ENCODE data around the gene ASXL2. TPM values are rescaled to one million over a fixed set of nuclear protein-coding genes. Genes with fewer than 3 reads are reported as not detected.
"Not testable (repeated sequence)": the region's sequence is repeated elsewhere in the genome, so short reads cannot be mapped to it uniquely, and the experiment has no call there.

Gene ASXL2
- total RNA-seq, 4 donors from 2014 or later = 15.4 to 19.7 (median 17.6) TPM

- no peak for ATAC-seq (ENCODE audit: low FRiP score)
- no peak for DNase-seq (ENCODE audit: low spot score)
- no peak for TF ChIP-seq CTCF (IDR thresholded peaks at IDR 0.05)
Observed at GRCh38 chr2:25912851-25913695, 34.8 kb upstream of the ASXL2 start.

- not testable (repeated sequence) for ATAC-seq (ENCODE audit: low FRiP score); DNase-seq (ENCODE audit: low spot score)
Observed at GRCh38 chr2:25909574-25909973, 31.3 kb upstream of the ASXL2 start.

GRCh38 chr2:25905126-25905525 is 26.8 kb upstream of the ASXL2 start:
- DNase-seq (ENCODE audit: low spot score) (no peak), ATAC-seq (ENCODE audit: low FRiP score) (no peak)
- no peak for TF ChIP-seq CTCF (IDR thresholded peaks at IDR 0.05)

- TF ChIP-seq CTCF (IDR thresholded peaks at IDR 0.05) = no peak
- DNase-seq (ENCODE audit: low spot score) (no peak), ATAC-seq (ENCODE audit: low FRiP score) (no peak)
Observed at GRCh38 chr2:25903216-25903776, 25.0 kb upstream of the ASXL2 start.

- TF ChIP-seq CTCF (IDR thresholded peaks at IDR 0.05) = no peak
- DNase-seq (ENCODE audit: low spot score) = no peak
- no peak for ATAC-seq (ENCODE audit: low FRiP score)
Observed at GRCh38 chr2:25899404-25899970, 21.2 kb upstream of the ASXL2 start.

- no peak for TF ChIP-seq CTCF (IDR thresholded peaks at IDR 0.05)
- ATAC-seq (ENCODE audit: low FRiP score) (no peak), DNase-seq (ENCODE audit: low spot score) (no peak)
Observed at GRCh38 chr2:25897506-25897905, 19.2 kb upstream of the ASXL2 start.

GRCh38 chr2:25896308-25896707 is 18.0 kb upstream of the ASXL2 start:
- ATAC-seq (ENCODE audit: low FRiP score) = not testable (repeated sequence)

GRCh38 chr2:25895610-25896009 is 17.3 kb upstream of the ASXL2 start:
- no peak for TF ChIP-seq CTCF (IDR thresholded peaks at IDR 0.05)
- ATAC-seq (ENCODE audit: low FRiP score) = no peak
- no peak for DNase-seq (ENCODE audit: low spot score)

More at GRCh38 chr2:25896308-25896707, 18.0 kb upstream of the ASXL2 start:
- not testable (repeated sequence) for DNase-seq (ENCODE audit: low spot score)

Data from omental fat pad (tissue), 4 donors.